Hindlimb muscle (tissue), 1 donor: Measurements from ENCODE around the gene XYLT1. TPM values are rescaled to one million over a fixed set of nuclear protein-coding genes. Genes with fewer than 3 reads are reported as not detected.

Experiments
- DNase-seq: peaks from one replicate; pipeline ENCODE4 v3.0.0-alpha.2; 2013
- polyA plus RNA-seq: library from polyadenylated mRNA; unstranded; fragments of 120-200 nt; gene quantifications from one replicate; pipeline ENCODE4 v1.2.1, GENCODE V29; 2013; ENCODE audit not compliant: insufficient read length

XYLT1 gene
- polyA plus RNA-seq, 1 donor, result 6.4 TPM

GRCh38 chr16:17283016-17283415 lies 187.7 kb downstream of the XYLT1 start:
- peak; percentile 70 for DNase-seq

- no peak for DNase-seq
These were observed 188.5 kb downstream of the XYLT1 start for GRCh38 chr16:17282247-17282646.

GRCh38 chr16:17281052-17281451 lies 189.7 kb downstream of the XYLT1 start:
- DNase-seq, result no peak

- DNase-seq, result no peak
These were observed 191.8 kb downstream of the XYLT1 start for GRCh38 chr16:17278988-17279387.

- DNase-seq, result no peak
These were observed 192.8 kb downstream of the XYLT1 start for GRCh38 chr16:17277981-17278381.

- no peak for DNase-seq
These were observed 194.2 kb downstream of the XYLT1 start for GRCh38 chr16:17276610-17277009.

- DNase-seq, result no peak
These were observed 194.7 kb downstream of the XYLT1 start for GRCh38 chr16:17276010-17276530.

- DNase-seq, result no peak
These were observed 195.4 kb downstream of the XYLT1 start for GRCh38 chr16:17275076-17276009.

GRCh38 chr16:17273142-17273561 lies 197.6 kb downstream of the XYLT1 start:
- no peak for DNase-seq

- DNase-seq, result no peak
These were observed 198.0 kb downstream of the XYLT1 start for GRCh38 chr16:17272716-17273115.

GRCh38 chr16:17271687-17272086 lies 199.1 kb downstream of the XYLT1 start:
- peak; percentile 43 for DNase-seq

GRCh38 chr16:17270683-17271109 lies 200.1 kb downstream of the XYLT1 start:
- no peak for DNase-seq

- no peak for DNase-seq
These were observed 200.6 kb downstream of the XYLT1 start for GRCh38 chr16:17270111-17270510.

GRCh38 chr16:17269439-17269838 lies 201.3 kb downstream of the XYLT1 start:
- DNase-seq, result no peak

- DNase-seq, result no peak
These were observed 204.0 kb downstream of the XYLT1 start for GRCh38 chr16:17266608-17267313.

GRCh38 chr16:17265154-17265553 lies 205.6 kb downstream of the XYLT1 start:
- DNase-seq, result no peak

- DNase-seq, result no peak
These were observed 209.4 kb downstream of the XYLT1 start for GRCh38 chr16:17261197-17261858.

- no peak for DNase-seq
These were observed 210.4 kb downstream of the XYLT1 start for GRCh38 chr16:17260276-17260849.

- no peak for DNase-seq
These were observed 210.9 kb downstream of the XYLT1 start for GRCh38 chr16:17259751-17260270.

- DNase-seq, result no peak
These were observed 211.7 kb downstream of the XYLT1 start for GRCh38 chr16:17258848-17259713.

GRCh38 chr16:17258077-17258599 lies 212.6 kb downstream of the XYLT1 start:
- DNase-seq, result no peak
